ENCODE measurements around the gene FAM110D. TPM values are rescaled to one million over a fixed set of nuclear protein-coding genes. Genes with fewer than 3 reads are reported as not detected.
A peak's percentile ranks its signal among the peaks of the same experiment; 100 is the strongest.

The FAM110D gene
- polyA plus RNA-seq, 1 donor from 2014 or later, result 0.31 TPM

DNA sequence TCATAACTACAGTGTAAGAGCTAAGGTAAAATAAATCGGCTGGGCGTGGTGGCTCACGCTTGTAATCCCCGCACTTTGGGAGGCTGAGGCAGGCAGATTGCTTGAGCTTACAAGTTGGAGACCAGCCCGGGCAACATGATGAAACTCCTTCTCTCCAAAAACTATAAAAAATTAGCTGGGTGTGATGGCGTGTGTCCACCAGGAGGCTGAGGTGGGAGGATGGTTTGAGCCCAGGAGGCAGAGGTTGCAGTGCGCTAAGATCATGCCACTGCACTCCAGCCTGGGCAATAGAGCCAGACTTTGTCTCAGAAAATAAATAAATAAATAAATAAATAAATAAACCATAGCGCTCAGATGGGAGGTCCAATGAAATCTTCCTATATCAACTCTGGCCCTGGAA is 16.7 kb upstream of the FAM110D start:
- Histone ChIP-seq H4K20me1 (ENCODE audit: insufficient read depth) (no peaks in the 10 kb centered on the region), H3K4me2 (ENCODE audit: low read length) (no peak overlapping the region)

GRCh38 chr1:26145041-26145959 is 13.6 kb upstream of the FAM110D start:
- Histone ChIP-seq H4K20me1 (ENCODE audit: insufficient read depth) (no peaks in the 10 kb centered on the region), H3K9me3 (ENCODE audit: low read length) (no peaks in the 10 kb centered on the region), H3K27ac (ENCODE audit: low read length) (no peak overlapping the region), H3K79me2 (replicated peaks; ENCODE audit: insufficient read depth, low read length) (no peaks in the 10 kb centered on the region), H3K36me3 (ENCODE audit: insufficient read depth, low read length) (no peaks in the 10 kb centered on the region), H3K4me2 (ENCODE audit: low read length) (no peak overlapping the region), H3F3A (ENCODE audit: insufficient read depth, low read length, poor library complexity, severe bottlenecking) (no peaks in the 10 kb centered on the region), H2AFZ (ENCODE audit: low read depth, low read length) (no peak overlapping the region), H3K4me3 (ENCODE audit: low read length) (no peak overlapping the region), H3K27me3 (ENCODE audit: insufficient read depth, low read depth, low read length) (no peaks in the 10 kb centered on the region), H3K9me2 (ENCODE audit: insufficient read depth, low read length) (no peaks in the 10 kb centered on the region), H3K9ac (ENCODE audit: low read length) (no peak overlapping the region)
- TF ChIP-seq, protein P1, sequence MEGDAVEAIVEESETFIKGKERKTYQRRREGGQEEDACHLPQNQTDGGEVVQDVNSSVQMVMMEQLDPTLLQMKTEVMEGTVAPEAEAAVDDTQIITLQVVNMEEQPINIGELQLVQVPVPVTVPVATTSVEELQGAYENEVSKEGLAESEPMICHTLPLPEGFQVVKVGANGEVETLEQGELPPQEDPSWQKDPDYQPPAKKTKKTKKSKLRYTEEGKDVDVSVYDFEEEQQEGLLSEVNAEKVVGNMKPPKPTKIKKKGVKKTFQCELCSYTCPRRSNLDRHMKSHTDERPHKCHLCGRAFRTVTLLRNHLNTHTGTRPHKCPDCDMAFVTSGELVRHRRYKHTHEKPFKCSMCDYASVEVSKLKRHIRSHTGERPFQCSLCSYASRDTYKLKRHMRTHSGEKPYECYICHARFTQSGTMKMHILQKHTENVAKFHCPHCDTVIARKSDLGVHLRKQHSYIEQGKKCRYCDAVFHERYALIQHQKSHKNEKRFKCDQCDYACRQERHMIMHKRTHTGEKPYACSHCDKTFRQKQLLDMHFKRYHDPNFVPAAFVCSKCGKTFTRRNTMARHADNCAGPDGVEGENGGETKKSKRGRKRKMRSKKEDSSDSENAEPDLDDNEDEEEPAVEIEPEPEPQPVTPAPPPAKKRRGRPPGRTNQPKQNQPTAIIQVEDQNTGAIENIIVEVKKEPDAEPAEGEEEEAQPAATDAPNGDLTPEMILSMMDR (IDR thresholded peaks at IDR 0.05; ENCODE audit: poor library complexity, severe bottlenecking), result peak; percentile 84
- TF ChIP-seq EP300 (conservative IDR thresholded peaks at IDR 0.05; ENCODE audit: poor library complexity, severe bottlenecking) (no peak), REST (IDR thresholded peaks at IDR 0.05; ENCODE audit: borderline replicate concordance) (no peak), RAD21 (conservative IDR thresholded peaks at IDR 0.05) (peak; percentile 77), TAF1 (IDR thresholded peaks at IDR 0.05; ENCODE audit: low read depth) (no peak), SMC3 (conservative IDR thresholded peaks at IDR 0.05; ENCODE audit: poor library complexity) (peak; percentile 87), MXI1 (conservative IDR thresholded peaks at IDR 0.05; ENCODE audit: poor library complexity, severe bottlenecking) (no peak)

More for the DNA sequence above, 16.7 kb upstream of the FAM110D start:
- no peaks in the 10 kb centered on the region for H3K36me3 ChIP-seq (ENCODE audit: insufficient read depth, low read length)
- H3F3A ChIP-seq (ENCODE audit: insufficient read depth, low read length, poor library complexity, severe bottlenecking), result no peaks in the 10 kb centered on the region
- no peaks in the 10 kb centered on the region for H3K9me2 ChIP-seq (ENCODE audit: insufficient read depth, low read length)
- H3K27me3 ChIP-seq (ENCODE audit: insufficient read depth, low read depth, low read length), result no peaks in the 10 kb centered on the region
- no peak overlapping the region for H2AFZ ChIP-seq (ENCODE audit: low read depth, low read length)
- TF ChIP-seq REST (IDR thresholded peaks at IDR 0.05; ENCODE audit: borderline replicate concordance) (no peak), EZH2 (IDR thresholded peaks at IDR 0.05; ENCODE audit: borderline replicate concordance, insufficient read depth, low read length, poor library complexity, severe bottlenecking) (no peak), EP300 (conservative IDR thresholded peaks at IDR 0.05; ENCODE audit: poor library complexity, severe bottlenecking) (no peak), MXI1 (conservative IDR thresholded peaks at IDR 0.05; ENCODE audit: poor library complexity, severe bottlenecking) (no peak)
- TF ChIP-seq, protein P1 (IDR thresholded peaks at IDR 0.05; ENCODE audit: poor library complexity, severe bottlenecking), result no peak
- H3K9me3 ChIP-seq (ENCODE audit: low read length), result no peaks in the 10 kb centered on the region
- H3K9ac ChIP-seq (ENCODE audit: low read length), result no peak overlapping the region
- H3K4me3 ChIP-seq (ENCODE audit: low read length), result no peak overlapping the region
- no peaks in the 10 kb centered on the region for H3K79me2 ChIP-seq (replicated peaks; ENCODE audit: insufficient read depth, low read length)
- H3K27ac ChIP-seq (ENCODE audit: low read length), result no peak overlapping the region
